GM18519 (cell line): ENCODE measurements around the gene ENO1.

Experiments used
- ATAC-seq: cut with Tn5 transposase; IDR thresholded peaks from one replicate; pipeline ENCODE4 v1.9.1; 2021; ENCODE audit warnings: mild to moderate bottlenecking, moderate library complexity; ENCODE audit not compliant: unreplicated experiment, low FRiP score

The ENO1 gene

GRCh38 chr1:8816264-8816663 is 62.2 kb downstream of the ENO1 start:
- no peak for ATAC-seq

GRCh38 chr1:8815582-8816151 is 62.8 kb downstream of the ENO1 start:
- no peak for ATAC-seq

- no peak for ATAC-seq
Observed at GRCh38 chr1:8814865-8815264, 63.6 kb downstream of the ENO1 start.

GRCh38 chr1:8813991-8814390 is 64.5 kb downstream of the ENO1 start:
- ATAC-seq = no peak

GRCh38 chr1:8813016-8813763 is 65.3 kb downstream of the ENO1 start:
- ATAC-seq = no peak

GRCh38 chr1:8812081-8812480 is 66.4 kb downstream of the ENO1 start:
- no peak for ATAC-seq
